Effector CD4-positive, alpha-beta T cell (primary cell): ENCODE data around the gene MEF2D.
A peak's percentile ranks its signal among the peaks of the same experiment; 100 is the strongest.

Source experiments
- DNase-seq: peaks from one replicate; pipeline ENCODE4 v3.0.0-alpha.2; 2020

The MEF2D gene

GRCh38 chr1:156423422-156424352, 76.9 kb downstream of the MEF2D start:
- no peak for DNase-seq

DNA sequence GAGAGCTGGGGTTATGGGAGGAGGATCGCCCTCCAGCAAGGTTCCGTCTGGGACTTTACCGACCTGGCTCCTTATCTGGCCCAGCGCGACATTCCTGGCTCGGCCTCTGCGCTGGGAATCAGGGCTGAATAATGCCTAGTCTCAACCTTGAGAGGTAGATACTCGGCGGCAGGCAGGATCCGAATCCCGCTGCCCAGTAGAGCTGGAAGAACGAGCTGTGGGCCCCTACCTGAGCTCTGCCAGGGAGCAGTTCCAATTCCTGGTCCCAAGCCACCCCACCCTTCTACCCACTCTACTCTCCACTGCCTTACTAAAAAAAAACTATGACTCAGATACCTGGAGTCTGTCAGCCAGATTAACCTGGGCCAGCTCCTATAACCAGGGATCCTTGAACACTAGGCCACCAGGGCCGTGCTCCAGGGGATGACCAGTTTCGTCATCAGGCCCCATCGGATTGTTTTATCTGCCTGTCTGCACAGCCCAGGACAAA, 77.9 kb downstream of the MEF2D start:
- no peak for DNase-seq

GRCh38 chr1:156421939-156422601, 78.5 kb downstream of the MEF2D start:
- no peak for DNase-seq

DNA sequence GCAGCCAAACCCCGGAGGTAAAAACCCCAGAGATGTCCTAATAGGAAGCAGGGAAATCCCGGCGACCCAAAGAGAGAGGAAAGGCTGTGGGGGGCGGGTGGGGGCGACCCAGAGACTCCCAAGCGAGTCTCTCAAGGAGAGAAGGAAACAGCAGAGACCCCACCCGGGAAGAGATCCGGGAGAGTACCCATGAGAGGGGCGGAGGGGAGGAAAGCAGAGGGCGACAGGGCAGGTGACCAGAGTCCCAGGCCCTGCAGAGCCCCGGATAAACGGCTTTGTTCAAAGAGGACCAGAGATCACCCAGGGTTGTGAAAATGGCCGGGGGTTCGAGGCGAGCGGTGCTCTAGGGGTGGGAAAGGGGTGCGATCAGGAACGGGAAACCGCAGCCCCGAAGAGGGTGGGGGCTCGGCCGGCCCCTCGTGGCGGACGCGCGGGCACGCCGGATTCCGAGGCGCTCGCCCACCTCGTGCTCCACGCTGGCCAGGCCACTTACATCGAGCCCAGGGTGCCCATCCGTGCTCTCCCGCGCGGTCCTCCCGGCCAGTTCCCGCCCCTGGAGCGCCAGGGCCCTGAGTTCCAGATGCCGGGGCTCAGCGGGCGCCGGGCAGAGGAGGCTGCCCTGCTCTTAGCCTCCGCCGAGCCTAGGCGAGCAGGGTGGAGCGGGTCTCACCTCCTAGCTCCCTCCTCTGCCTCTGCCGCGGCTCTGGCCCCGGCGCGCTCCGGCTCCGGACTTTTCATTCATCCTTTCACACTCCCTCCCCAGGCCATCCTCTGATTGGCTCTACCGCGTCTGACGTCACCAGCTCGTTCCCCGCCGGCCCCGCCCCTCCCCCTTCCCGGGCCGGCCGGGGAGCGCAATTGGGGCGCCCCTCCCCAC, 79.3 kb downstream of the MEF2D start:
- peak; percentile 34 for DNase-seq

- DNase-seq: peak; percentile 13
Measured at GRCh38 chr1:156420205-156421061, 80.1 kb downstream of the MEF2D start.

DNA sequence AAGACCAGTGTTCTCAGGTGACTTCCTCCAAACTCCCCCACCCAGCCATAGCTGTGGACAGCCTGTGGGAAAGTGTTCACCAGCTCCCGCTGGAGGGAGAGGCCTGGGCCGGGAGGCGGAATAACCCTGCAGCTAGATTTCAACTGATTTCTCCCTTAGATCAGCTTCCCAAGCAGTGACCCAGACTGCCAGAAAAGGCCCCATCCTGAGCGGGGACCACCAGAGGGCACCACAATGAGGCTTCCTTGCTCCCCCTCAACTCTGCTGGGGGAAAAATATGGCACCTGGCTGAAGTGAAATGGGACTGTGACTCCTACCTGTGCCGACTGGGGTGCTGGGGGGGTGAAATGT, 80.7 kb downstream of the MEF2D start:
- DNase-seq: peak; percentile 16

GRCh38 chr1:156418416-156419070, 82.0 kb downstream of the MEF2D start:
- DNase-seq: no peak

- DNase-seq: no peak
Measured at GRCh38 chr1:156417401-156418020, 83.1 kb downstream of the MEF2D start.

DNA sequence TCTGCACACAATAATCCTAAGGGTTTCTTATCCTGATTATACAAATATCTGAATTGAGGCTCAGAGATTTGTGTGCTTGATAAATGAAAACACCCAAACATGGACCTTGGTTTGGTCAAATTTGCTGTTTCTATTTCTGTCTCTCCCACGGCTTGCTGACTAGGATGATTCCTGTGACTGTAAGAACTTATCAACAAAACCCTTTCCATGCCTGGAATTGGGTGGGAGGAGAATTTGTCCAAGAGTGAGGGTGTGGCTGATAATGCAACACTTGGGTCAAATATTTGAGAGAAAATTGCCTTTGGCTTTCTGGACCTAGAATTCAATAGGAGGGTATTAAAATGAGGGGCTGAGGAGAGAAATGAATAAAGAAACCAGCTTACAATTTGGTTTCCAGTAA, 83.6 kb downstream of the MEF2D start:
- DNase-seq: no peak

DNA sequence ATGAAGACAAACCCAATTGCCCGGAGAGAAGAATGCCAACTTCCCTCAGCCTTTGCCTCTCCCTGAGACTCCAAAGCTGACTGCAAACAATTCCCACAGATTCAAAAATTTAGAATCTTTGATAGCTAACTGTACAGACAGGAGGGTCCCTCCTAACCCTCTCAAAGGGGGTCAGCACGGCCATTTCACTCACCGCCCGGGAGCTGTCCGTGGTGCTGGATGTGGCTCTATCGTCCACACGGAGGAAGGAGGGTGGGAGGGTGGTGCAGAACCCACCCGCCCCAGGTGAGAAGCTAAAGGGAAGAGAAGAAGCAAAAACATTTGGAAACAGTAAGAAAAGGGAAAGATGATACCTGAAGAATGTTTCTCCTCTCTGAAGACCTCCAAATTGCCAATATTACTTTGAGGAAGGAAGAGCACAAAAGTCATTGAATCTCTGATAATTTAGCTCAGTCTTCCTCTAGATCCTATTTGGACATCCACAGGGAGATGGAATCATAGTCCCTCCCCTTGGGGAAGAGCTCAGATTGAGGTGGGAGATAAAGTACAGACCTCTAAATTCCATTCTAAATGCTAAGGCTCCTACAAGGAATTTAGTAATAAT, 86.0 kb downstream of the MEF2D start:
- no peak for DNase-seq
